ENCODE results near the gene AGAP1. TPM values are rescaled to one million over a fixed set of nuclear protein-coding genes. Genes with fewer than 3 reads are reported as not detected.

AGAP1 gene
- total RNA-seq, 1 donor from 2014 or later = 9.0 TPM

GRCh38 chr2:236019434-236019833 lies 525.6 kb downstream of the AGAP1 start:
- DNase-seq = no peak

GRCh38 chr2:236021499-236022057 lies 527.7 kb downstream of the AGAP1 start:
- DNase-seq = no peak

- DNase-seq = no peak
Measured at GRCh38 chr2:236022128-236022527, 528.3 kb downstream of the AGAP1 start.

- no peak for DNase-seq
Measured at GRCh38 chr2:236025892-236026291, 532.0 kb downstream of the AGAP1 start.

GRCh38 chr2:236026841-236027240 lies 533.0 kb downstream of the AGAP1 start:
- no peak for DNase-seq

GRCh38 chr2:236028066-236028465 lies 534.2 kb downstream of the AGAP1 start:
- no peak for DNase-seq

GRCh38 chr2:236033462-236033861 lies 539.6 kb downstream of the AGAP1 start:
- no peak for DNase-seq

- no peak for DNase-seq
Measured at GRCh38 chr2:236034974-236035373, 541.1 kb downstream of the AGAP1 start.

- no peak for DNase-seq
Measured at GRCh38 chr2:236036045-236036444, 542.2 kb downstream of the AGAP1 start.

- no peak for DNase-seq
Measured at GRCh38 chr2:236038096-236038495, 544.3 kb downstream of the AGAP1 start.

GRCh38 chr2:236040600-236041328 lies 546.9 kb downstream of the AGAP1 start:
- DNase-seq = no peak

GRCh38 chr2:236041616-236042015 lies 547.8 kb downstream of the AGAP1 start:
- no peak for DNase-seq

- no peak for DNase-seq
Measured at GRCh38 chr2:236042087-236042486, 548.2 kb downstream of the AGAP1 start.

GRCh38 chr2:236044191-236044590 lies 550.3 kb downstream of the AGAP1 start:
- no peak for DNase-seq

- DNase-seq = no peak
Measured at GRCh38 chr2:236045251-236046235, 551.7 kb downstream of the AGAP1 start.

- DNase-seq = no peak
Measured at GRCh38 chr2:236046715-236047114, 552.9 kb downstream of the AGAP1 start.

GRCh38 chr2:236047176-236047575 lies 553.3 kb downstream of the AGAP1 start:
- no peak for DNase-seq

- DNase-seq = no peak
Measured at GRCh38 chr2:236047886-236048540, 554.2 kb downstream of the AGAP1 start.

- DNase-seq = no peak
Measured at GRCh38 chr2:236049981-236050380, 556.1 kb downstream of the AGAP1 start.

- DNase-seq = no peak
Measured at GRCh38 chr2:236051351-236051750, 557.5 kb downstream of the AGAP1 start.

- DNase-seq = no peak
Measured at GRCh38 chr2:236051806-236052205, 558.0 kb downstream of the AGAP1 start.

- no peak for DNase-seq
Measured at GRCh38 chr2:236052206-236052605, 558.4 kb downstream of the AGAP1 start.
